GM18870 (cell line): ENCODE results near the gene LPP.

Experiments used
- ATAC-seq: cut with Tn5 transposase; IDR thresholded peaks from one replicate; pipeline ENCODE4 v1.9.1; 2021; ENCODE audit warnings: moderate library complexity; ENCODE audit not compliant: unreplicated experiment

LPP gene

DNA sequence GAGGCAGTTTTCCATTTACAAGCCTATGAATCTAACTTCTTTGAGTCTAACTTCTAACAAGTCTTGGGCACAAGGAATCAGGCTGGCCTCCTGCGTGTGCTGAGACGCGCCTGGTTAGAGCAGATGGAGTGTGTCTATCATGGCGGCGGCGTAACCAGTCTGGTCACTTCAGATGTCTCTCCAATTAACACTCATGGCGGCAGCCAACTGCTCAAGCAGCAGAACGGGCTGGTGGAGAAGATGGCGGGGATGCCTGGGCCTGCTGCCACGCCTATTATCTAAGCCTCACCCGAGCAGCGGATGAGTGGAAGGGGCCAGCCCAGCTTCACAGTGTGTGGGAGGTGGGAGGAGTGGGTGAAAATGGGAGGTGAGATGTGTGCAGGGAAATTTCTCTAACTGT, 771.4 kb downstream of the LPP start:
- no peak for ATAC-seq

DNA sequence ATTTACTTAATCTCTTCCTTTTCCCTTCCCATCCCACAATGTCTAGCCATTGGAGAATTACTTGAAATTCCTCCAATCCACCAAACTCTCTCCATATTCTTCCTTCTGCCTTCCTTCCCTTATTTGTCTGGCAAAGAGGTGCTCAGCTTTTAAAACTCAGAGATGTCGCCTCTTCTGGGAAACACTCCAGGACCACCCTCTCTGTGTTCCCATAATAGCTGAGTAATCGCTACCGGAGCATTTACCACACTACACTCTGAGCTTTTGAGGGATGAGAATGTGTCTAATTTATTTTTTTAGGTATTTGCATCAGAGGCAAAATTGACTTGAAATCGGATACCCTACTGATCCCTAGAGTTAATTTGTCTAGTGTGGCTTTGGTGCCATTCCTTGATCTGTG, 772.2 kb downstream of the LPP start:
- ATAC-seq = no peak

DNA sequence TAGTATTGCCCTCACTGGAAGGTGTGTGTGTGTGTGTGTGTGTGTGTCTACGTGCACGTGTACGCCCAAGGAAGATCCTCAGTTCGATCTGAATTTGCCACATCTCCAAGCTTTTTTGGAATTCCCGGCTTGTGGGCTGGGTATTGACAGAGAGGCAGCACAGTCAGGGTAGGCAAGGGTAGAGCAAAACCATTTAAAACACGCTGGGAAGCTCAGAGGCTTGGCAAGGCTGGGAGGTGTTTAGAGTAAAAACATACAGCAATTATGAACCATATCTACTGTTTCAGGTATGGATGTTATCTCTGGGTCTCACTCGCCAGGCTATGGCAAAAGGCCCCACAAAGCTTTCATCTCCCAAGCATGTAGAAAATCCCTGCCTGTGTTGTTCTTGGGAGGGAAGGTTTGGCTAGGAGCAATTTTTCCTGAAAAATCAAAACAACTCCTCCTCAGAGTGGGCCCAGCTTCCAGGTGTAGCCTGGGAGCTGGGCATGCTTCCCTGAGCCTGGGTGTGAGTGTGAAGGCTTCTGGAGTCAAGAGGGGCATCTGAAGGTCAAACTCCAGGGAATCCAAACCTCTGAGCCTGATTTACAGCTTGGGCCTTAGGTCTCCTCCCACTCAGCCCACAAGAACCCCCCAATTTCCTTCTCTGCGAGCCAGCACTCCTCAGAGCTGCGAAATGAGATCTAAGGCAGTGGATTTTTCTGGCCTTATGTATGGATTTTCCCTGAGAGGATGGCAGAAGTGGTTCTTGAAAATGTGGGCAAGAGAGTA, 773.0 kb downstream of the LPP start:
- no peak for ATAC-seq

DNA sequence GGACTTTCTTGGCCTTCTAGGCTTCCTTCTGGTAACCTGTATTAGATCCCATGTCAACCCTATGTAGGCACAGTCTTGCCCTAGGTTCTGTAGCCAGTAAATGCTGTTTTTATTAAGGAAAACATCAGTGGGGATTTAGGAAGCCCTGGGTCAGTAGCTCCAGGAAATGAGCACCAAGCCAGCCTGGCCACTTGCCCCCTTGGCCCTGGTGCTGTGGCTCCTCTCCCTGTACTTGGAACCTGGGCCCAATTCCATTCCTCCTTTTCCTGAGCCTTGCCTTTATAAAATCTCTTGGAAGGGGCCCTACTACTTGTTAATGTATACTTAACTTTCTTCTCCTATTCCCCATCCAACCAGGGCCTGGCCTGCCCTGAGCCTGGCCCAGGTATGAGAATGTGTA, 774.0 kb downstream of the LPP start:
- ATAC-seq = no peak

DNA sequence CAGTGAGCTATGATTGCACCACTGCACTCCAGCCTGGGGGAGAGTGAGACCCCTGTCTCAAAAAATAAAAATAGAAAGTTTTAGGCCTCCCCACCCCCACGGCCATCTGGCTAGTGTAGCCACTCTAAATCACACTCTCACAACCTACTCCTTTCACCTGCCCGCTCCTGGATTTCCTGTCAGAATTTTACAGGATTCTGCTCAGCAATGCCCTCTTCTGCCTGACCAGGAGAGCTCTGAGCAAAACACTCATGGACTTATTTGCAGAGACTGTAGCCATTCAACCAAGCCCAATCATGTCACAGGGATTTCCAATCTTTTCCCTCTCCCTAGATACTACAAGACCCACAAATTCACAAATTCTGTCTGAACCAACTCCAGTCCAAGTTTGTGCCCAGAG, 775.2 kb downstream of the LPP start:
- no peak for ATAC-seq

DNA sequence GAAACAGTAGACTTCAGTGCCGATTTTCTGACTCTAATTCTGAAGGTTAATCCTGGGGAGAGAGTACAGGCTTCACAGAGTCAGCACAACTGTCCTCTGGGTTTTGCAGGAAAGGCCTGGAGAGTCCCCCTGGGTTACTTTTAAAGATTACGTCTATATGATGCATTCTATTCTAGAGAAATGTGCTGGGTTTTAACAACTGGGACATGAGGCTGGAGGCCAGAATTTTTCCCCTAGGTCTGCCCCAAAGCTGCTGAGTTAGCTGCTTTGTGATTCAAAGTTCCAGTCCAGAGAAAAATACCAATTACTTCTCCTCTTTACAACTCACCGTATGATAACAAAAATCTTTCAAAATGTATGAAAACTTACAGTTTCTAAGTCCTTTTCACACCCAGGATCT, 777.1 kb downstream of the LPP start:
- no peak for ATAC-seq

DNA sequence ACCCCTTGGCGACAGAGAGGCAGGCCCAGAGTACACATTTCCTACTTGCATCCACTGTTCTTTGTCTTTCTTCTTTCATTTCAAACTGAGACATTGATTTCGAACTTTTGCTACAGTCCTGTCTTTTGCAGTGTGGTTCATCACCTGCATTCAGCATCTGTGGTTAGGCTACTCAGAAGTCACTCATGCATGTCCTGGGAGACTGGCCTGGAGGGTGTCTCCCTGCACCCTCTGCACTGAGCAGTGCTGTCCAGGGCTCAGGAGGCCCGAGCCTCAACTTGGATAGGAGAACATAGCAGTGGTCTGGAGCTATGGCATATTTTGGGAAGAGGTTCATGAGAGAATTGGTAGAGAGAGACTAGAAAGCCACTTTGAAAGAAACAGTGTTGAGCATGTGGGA, 777.6 kb downstream of the LPP start:
- ATAC-seq = no peak

DNA sequence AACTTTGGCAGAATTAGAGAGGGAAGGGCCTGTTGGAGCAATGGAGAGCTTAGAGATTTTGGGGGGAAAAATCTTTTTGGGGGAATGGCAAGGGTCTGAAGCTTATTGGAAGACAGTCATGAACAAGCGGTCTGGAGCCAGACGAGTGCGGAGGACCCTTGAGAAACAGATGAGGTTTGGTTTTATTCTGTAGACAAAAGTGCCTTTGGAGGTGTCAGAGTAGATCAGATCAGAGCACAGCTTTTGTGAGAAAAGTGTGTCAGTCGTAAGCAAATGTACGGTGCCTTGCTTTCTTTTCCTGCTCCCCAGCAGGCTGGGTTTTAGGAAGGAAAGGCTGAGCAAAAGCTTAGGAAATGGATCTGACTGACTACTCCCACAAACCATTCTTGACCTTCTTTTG, 781.0 kb downstream of the LPP start:
- no peak for ATAC-seq

DNA sequence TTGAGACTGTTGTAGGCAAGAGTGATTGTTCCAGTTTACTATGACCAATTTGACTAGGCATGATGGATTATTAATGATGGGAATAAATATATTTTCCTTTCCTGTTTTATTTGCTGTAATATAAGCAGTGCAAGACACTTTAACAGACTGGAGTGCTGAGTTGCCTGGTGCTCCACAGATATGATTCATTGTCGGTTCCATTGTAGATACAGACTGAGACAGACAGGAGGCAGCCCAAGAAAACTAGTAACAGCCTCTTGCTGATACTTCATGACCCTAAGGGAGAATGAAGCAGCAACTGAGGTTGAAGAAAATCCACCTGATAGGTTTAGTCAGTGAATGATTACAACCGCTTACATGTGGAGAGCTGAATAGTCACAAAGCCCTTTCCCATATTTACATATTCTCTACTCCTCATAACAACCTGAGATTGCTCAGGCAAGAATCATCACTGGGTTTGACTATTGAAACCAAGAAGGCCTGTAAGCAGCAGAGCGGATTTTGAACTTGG, 782.7 kb downstream of the LPP start:
- no peak for ATAC-seq

DNA sequence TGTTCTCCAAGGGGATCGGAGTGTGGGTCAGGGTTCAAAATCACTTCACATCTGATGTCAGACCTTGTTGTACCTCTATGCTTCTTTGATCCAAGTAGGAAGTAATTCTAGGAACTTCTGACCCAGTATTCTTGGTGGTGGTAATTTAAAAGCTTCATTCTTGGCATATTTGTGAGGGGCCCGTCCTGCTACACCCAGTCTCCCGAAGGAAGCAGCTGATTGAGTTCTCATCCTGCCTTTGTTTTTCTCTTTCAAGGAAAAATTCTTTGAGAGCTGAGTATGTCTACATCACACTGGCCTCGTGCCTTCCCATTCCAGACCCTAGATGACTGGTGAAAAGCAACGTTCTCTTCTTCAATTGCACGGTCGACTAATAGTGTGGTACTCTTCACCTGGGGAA, 783.4 kb downstream of the LPP start:
- no peak for ATAC-seq

DNA sequence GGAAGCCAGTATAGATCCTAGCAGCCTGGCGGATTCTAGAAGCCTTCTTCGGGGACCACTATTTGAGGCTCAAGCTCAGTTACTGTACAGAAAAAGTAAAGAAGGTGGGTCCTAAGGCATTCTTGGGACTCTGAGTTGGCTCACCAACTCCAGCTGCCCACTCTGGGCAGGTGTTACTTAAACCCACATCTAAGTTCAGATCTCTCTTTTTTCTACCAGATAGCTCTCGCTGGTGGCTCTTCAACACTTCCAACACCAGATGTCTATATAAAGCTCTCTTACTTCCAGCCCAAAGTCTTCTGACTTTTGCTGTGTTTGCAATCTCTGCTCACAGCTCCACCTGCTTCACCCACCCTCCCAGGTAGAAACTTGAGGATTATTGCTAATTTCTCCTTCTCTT, 785.0 kb downstream of the LPP start:
- no peak for ATAC-seq

DNA sequence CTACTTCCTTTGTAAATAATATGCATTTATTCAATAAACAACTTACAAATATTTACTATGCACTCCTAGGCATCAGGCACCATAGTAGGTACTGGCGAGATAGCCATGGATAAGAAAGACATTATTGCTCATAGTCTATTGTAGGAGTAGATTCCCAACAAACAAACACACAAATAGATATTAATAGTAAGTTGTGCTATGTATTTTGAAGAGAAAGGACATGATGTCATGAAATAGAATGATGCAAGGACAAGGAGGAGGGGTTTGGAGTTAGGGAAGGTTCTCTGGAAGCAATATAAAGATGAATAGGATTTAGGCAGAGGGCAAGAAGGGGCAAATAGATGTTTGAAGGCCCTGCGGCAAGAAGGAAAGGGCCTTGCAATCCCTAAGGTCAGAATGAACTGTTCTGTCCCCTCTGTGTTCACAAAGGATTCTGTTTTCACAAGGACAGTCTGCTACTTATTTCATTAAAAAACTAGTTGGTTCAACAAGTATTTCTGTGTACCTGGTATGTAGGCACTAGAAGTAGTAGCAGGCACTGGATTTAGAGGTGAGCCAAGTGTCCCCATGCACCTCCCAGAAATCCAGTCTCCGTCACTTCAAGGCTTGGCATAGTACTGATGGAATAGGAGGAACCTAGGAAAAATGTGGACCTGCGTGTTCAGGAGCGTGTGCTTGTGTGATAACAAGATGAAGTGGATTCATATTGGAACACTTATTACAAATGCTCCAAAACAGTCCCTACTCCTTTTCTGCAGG, 786.0 kb downstream of the LPP start:
- no peak for ATAC-seq
